Activated naive CD8-positive, alpha-beta T cell treated with anti-CD3 and anti-CD28 coated beads, Interleukin-2, amount 50 U/mL, for 24 hours (primary cell): Measurements from ENCODE around the gene PCBP3.

Experiments
- ATAC-seq: fragments of 150-1000 bp; cut with Tn5 transposase; one replicate; pipeline ENCODE4 v1.10.0; 2021
- DNase-seq: peaks from one replicate; pipeline ENCODE4 v3.0.0; 2021
- H3K27ac Mint-ChIP-seq: one replicate; pipeline ENCODE4 v1.8.0; 2021; ENCODE audit warnings: mild to moderate bottlenecking, mixed read lengths
- H3K27me3 Mint-ChIP-seq: one replicate; pipeline ENCODE4 v1.8.0; 2021; ENCODE audit warnings: mixed read lengths
- H3K36me3 Mint-ChIP-seq: one replicate; pipeline ENCODE4 v1.8.0; 2021; ENCODE audit warnings: low read depth, mixed read lengths
- H3K4me1 Mint-ChIP-seq: one replicate; pipeline ENCODE4 v1.8.0; 2021; ENCODE audit warnings: mixed read lengths
- H3K4me3 Mint-ChIP-seq: one replicate; pipeline ENCODE4 v1.8.0; 2021; ENCODE audit warnings: mild to moderate bottlenecking, moderate library complexity, mixed read lengths
- H3K9me3 Mint-ChIP-seq: one replicate; pipeline ENCODE4 v1.8.0; 2021; ENCODE audit warnings: mixed read lengths

PCBP3 gene

DNA sequence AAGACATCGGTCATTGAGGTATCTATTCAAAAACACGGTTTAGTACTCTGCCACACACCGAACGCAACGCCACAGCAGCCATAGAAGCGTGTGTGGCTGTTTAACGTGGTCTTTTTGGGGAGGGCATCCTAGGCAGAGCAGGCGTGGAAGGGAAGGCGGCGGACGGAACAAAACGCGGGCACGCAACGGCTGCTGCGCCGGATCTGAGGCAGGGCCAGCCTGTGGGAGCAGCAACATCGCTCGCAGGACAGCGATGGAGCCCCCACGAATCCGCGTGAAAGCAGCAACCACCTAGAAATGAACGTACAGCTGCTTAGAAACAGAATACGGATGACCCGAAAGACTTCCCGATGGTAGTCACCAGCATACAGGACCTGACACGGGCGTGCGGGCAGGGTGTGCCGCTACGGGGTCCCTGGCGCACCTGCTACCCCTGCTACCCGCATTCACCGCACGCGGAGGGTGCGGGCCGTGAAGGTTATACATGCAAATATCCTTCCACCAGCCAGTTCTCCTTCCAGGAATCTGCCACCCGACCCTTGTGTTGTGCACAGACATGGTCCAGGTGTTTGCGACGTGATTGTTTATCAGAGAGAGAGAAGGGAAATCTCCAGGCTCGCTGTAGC is 223.6 kb downstream of the PCBP3 start:
- ATAC-seq: no peak
- no peaks in the 10 kb centered on the region for H3K36me3 Mint-ChIP-seq
- H3K27me3 Mint-ChIP-seq: no peaks in the 10 kb centered on the region
- H3K27ac Mint-ChIP-seq: no peak overlapping the region
- no peak for DNase-seq
- no peaks in the 10 kb centered on the region for H3K9me3 Mint-ChIP-seq
- H3K4me1 Mint-ChIP-seq: no peaks in the 10 kb centered on the region
- no peak overlapping the region for H3K4me3 Mint-ChIP-seq

DNA sequence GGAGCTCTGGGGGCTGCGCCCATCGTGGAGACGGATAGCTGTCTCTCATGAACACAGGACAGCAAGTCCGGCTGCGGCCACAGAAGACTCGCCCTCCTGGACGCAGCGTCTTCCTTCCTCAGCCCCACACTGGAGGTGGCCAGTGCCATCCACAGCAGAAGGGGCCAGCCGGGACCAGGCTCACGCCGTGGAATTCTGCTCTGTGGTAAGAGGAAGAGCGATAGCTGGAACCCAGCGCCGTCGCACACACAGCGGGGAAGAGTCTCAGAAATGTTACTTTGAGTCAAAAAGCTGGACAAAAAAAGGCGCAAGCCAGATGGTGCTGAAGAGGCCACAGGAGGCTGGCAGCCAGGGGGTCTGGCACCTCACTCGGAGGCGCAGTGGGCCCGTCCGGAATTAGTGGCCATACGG is 224.2 kb downstream of the PCBP3 start:
- no peaks in the 10 kb centered on the region for H3K27me3 Mint-ChIP-seq
- no peaks in the 10 kb centered on the region for H3K9me3 Mint-ChIP-seq
- ATAC-seq (no peak), DNase-seq (no peak)
- no peak overlapping the region for H3K27ac Mint-ChIP-seq
- no peak overlapping the region for H3K4me3 Mint-ChIP-seq
- no peaks in the 10 kb centered on the region for H3K4me1 Mint-ChIP-seq
- no peaks in the 10 kb centered on the region for H3K36me3 Mint-ChIP-seq

DNA sequence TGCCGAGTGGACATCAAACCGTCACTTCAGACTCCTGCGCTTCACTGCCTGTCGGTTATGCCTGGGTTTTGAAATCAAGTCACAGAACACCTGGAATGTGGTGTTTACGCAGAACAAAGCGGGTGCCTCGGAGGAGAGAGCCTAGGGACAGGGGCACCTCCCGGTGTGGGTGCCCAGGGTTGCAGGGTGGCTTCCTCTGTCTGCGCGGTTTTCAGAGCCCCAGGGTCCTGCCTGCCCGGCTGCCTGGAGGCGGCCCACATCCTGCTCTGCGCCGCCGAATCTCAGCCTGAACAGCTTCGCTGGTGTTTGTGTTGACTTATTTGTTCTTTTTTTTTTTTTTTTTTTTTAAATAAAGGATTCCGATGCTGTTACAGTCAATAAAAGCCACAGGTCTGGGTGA is 224.6 kb downstream of the PCBP3 start:
- H3K9me3 Mint-ChIP-seq: no peaks in the 10 kb centered on the region
- DNase-seq (no peak), ATAC-seq (no peak)
- no peak overlapping the region for H3K27ac Mint-ChIP-seq
- H3K4me1 Mint-ChIP-seq: no peaks in the 10 kb centered on the region
- H3K36me3 Mint-ChIP-seq: no peaks in the 10 kb centered on the region
- H3K27me3 Mint-ChIP-seq: no peaks in the 10 kb centered on the region
- H3K4me3 Mint-ChIP-seq: no peak overlapping the region

DNA sequence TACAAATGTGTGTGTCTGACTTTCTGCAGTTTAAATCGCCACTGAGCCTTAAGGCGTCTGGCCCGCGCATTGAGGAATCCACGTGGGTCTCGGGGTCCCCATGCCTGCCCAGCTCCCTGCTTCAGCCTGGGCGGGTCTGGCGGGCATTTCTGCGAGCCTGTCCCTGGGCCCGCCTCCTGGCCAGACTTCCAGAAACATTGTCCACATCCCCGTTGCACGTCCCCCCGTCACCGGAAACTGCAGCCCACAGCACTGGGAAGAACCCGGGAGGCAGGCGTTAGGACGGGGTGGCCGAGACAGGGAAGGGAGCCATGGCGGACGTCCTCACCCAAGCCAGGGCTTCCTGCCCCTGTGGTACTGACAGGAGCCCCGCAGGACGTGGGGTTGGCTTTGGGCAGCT is 225.0 kb downstream of the PCBP3 start:
- H3K27me3 Mint-ChIP-seq: no peaks in the 10 kb centered on the region
- H3K9me3 Mint-ChIP-seq: no peaks in the 10 kb centered on the region
- no peak overlapping the region for H3K4me3 Mint-ChIP-seq
- DNase-seq (no peak), ATAC-seq (no peak)
- no peaks in the 10 kb centered on the region for H3K36me3 Mint-ChIP-seq
- H3K4me1 Mint-ChIP-seq: no peaks in the 10 kb centered on the region
- H3K27ac Mint-ChIP-seq: no peak overlapping the region

DNA sequence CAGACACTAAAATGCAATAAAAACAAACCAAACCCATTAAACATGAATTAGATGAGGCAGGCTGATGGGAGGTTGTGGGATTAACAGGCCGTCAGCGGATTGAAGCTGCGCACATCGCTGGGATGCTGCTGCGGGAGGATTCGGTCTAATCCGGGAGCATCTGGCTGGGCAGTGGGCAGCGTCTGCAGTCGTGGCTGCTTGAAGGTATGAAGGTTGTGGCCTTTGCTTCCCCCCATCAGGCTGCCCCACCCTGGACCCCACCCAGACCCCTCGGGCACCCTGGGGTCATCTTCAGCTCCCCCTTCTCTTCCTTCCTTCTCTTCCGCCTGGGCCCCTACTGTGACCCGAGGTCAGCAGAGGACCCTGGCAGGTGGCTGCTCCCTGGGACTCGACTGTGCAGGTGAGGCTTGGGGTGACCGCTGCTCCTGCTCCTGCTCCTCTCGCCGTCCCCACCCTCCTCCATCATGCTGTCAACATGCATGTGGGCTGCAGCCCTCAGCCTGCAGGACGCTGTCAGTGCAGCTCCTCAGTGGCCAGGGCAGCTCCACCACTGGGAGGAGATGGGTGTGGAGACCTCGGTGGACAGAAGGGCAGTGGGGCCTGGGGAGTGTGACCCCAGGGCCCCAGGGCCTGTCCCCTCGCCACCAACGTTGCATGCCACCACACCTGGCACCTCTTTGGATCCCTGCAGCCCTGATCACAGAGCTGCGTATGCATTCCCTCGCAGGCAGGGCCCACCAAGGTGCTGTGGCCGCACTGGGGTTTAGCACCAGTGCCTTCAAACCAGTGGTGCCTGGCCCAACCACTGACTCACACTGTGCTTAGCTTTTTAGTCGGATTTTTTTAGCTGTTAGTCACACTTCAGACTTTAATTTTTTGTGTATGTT is 225.8 kb downstream of the PCBP3 start:
- DNase-seq (no peak), ATAC-seq (no peak)
- Mint-ChIP-seq H3K4me3 (no peak overlapping the region), H3K4me1 (no peaks in the 10 kb centered on the region), H3K27me3 (no peaks in the 10 kb centered on the region), H3K36me3 (no peaks in the 10 kb centered on the region), H3K9me3 (no peaks in the 10 kb centered on the region), H3K27ac (no peak overlapping the region)

DNA sequence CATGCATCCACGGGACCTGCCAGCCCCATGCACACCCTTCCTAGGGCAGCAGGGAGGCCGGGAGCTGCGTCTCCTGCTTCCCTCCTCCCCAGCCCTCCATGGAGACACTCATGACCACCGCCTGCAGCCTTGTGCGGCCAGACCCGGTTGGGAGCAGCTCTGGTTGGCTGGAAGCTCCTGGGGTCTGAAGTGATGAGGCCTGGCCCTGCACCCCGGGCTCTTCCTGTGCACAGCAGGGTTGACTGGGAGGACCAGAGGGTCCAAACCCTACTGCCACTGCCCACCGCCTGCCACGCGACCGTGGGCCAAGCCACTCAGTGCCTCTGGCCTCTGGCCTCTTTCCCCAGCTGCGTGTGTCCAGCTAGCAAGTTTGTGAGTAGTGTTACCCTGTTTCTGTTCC is 226.9 kb downstream of the PCBP3 start:
- DNase-seq: no peak
- no peaks in the 10 kb centered on the region for H3K27me3 Mint-ChIP-seq

DNA sequence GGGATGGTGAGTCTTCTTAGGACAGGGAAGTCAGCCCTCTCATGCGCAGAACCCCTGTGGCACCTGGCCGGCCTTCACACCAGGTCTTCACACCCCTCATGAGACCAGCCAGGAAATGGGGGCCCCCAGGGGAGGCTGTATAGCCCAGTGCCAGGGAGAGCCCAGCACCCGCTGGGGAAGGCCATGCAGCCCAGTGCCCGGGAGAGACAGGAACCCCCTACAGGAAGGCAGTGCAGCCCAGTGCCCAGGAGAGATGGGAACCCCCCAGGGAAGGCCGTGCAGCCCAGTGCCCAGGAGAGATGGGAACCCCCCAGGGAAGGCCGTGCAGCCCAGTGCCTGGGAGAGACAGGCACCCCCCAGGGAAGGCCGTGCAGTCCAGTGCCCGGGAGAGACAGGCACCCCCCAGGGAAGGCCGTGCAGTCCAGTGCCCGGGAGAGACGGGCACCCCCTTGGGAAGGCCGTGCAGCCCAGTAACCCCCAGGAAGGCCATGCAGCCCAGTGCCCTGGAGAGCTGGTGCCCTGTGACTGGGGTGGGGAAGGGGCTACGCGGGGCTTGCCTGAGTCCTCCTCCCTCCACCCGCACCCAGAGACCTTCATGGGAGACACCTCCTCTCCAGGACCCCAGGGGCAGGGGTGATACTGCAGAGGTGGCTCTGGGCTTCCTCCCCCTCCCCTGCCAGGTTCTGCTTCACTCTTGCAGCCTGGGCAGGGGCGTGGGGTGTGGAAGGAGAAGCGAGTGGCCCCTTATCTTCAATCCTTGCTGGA is 227.5 kb downstream of the PCBP3 start:
- no peak overlapping the region for H3K27ac Mint-ChIP-seq
- H3K9me3 Mint-ChIP-seq: no peaks in the 10 kb centered on the region
- no peaks in the 10 kb centered on the region for H3K27me3 Mint-ChIP-seq
- no peak for ATAC-seq
- no peak for DNase-seq
- no peak overlapping the region for H3K4me3 Mint-ChIP-seq
- H3K4me1 Mint-ChIP-seq: no peaks in the 10 kb centered on the region
- H3K36me3 Mint-ChIP-seq: no peaks in the 10 kb centered on the region

More for the DNA sequence above, 226.9 kb downstream of the PCBP3 start:
- Mint-ChIP-seq H3K4me3 (no peak overlapping the region), H3K4me1 (no peaks in the 10 kb centered on the region), H3K36me3 (no peaks in the 10 kb centered on the region), H3K27ac (no peak overlapping the region), H3K9me3 (no peaks in the 10 kb centered on the region)
- ATAC-seq: no peak

DNA sequence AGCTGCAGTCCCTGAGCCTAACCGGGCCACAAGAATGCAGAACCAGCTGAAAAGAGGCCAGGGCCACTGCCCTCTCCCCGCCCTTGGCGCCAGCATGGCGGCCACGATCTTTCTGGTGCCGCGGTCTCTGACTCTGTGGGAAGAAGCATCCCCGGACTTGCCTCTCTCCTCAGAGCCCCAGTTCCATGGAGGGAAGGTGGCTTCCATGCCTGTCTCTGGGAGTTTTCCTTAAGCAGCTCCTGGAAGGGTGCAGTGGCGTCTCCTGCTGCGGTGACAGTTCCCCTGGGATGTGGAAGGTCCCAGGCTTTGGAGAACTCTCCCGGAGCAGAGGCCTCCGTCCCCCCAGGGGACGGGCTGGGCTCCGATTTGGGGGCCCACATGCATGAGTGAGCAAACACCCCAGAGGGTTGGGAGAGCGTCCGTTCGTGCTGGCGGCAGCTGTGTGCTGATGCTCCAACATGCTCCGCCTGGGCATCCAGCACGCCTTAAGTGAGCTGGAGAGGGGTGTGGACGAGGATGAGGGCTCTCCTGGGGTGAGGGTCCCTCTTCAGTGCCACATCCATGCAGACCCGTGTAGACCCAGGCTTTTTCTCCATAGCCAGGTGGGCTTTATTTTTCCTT is 228.2 kb downstream of the PCBP3 start:
- H3K27me3 Mint-ChIP-seq: no peaks in the 10 kb centered on the region
- ATAC-seq: no peak
- H3K4me3 Mint-ChIP-seq: no peak overlapping the region
- no peaks in the 10 kb centered on the region for H3K36me3 Mint-ChIP-seq
- H3K4me1 Mint-ChIP-seq: no peaks in the 10 kb centered on the region
- H3K27ac Mint-ChIP-seq: no peak overlapping the region
- no peaks in the 10 kb centered on the region for H3K9me3 Mint-ChIP-seq
- DNase-seq: no peak

DNA sequence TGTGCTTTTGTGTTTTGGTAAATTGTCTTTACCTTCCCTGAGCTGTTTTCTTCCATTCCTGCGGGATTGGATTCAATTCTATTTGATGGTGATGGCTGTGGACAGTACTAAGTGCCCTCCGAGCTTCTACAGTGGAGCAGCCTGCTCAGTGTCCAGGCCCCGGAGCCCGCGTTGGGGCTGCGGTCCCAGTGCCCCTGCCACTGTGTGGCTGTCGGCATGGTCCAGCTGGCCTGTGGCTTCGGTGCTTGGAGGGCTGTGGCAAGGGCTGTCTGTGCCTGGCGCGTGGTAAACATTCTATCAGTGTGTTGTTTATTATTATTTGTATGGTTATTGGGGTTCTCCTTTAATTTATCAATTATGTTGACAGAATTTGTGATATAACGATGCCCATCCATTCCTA is 228.9 kb downstream of the PCBP3 start:
- no peaks in the 10 kb centered on the region for H3K4me1 Mint-ChIP-seq
- DNase-seq: no peak
- ATAC-seq: no peak
- H3K27ac Mint-ChIP-seq: no peak overlapping the region
- H3K9me3 Mint-ChIP-seq: no peaks in the 10 kb centered on the region
- H3K36me3 Mint-ChIP-seq: no peaks in the 10 kb centered on the region
- no peak overlapping the region for H3K4me3 Mint-ChIP-seq
- H3K27me3 Mint-ChIP-seq: no peaks in the 10 kb centered on the region

DNA sequence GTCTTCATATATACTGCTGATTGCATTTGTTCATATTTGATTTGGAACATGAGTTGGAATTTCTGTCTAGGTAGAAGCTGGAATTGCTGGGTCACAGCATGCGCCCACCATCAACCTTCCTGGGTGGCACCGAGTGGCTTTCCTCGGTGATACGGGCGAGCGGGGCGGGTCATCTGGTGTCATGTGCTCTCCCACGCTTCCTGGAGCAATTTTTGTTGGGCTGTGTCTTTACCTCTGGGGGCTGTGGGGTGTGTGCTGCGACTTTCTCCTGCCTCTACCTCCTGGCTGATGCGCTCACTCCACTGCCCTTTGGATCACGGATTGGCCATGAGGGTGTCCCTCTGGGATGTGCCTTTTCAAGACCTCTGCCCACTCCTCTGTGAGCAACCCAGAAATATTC is 229.4 kb downstream of the PCBP3 start:
- no peak for DNase-seq
- no peaks in the 10 kb centered on the region for H3K4me1 Mint-ChIP-seq
- H3K36me3 Mint-ChIP-seq: no peaks in the 10 kb centered on the region
- no peak overlapping the region for H3K4me3 Mint-ChIP-seq
- H3K27me3 Mint-ChIP-seq: no peaks in the 10 kb centered on the region
- no peak overlapping the region for H3K27ac Mint-ChIP-seq
- H3K9me3 Mint-ChIP-seq: no peaks in the 10 kb centered on the region
- ATAC-seq: no peak

DNA sequence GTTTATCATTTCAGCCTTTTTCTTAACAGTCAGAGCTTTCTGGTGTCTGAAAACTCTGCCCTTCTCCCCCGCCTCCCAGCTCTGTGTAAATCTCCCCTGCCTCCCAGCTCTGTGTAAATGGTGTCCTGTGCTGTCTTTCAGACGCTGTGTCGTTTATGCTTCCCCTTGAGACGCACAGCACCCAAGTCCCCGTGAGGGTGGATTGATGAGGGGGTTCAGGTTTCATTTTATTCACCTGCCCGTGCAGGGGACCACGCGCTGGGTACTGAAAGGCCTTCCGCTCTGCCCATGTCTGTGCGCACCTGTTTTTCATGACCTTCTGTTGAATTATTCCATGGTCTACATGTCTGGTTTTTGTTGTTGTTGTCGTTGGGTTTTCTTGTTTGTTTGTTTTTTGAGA is 229.9 kb downstream of the PCBP3 start:
- no peak overlapping the region for H3K27ac Mint-ChIP-seq
- ATAC-seq: no peak
- H3K4me3 Mint-ChIP-seq: no peak overlapping the region
- H3K9me3 Mint-ChIP-seq: no peaks in the 10 kb centered on the region
- DNase-seq: no peak
- H3K4me1 Mint-ChIP-seq: no peaks in the 10 kb centered on the region
- no peaks in the 10 kb centered on the region for H3K36me3 Mint-ChIP-seq
- H3K27me3 Mint-ChIP-seq: no peaks in the 10 kb centered on the region

DNA sequence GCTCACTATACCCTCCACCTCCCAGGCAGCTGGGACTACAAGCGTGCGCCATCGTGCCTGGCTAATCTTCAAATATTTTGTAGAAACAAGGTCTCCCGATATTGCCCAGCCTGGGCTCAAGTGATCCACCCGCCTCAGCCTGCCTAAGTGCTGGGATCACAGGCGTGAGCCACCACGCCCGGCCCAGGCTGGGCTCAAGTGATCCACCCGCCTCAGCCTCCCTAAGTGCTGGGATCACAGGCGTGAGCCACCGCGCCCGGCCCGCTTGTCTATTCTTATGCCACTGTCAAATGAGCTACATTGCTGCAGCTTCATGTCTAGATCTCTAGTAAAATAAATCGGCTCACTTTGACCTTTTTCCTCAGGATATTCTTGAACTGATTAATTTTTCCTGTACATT is 230.3 kb downstream of the PCBP3 start:
- no peaks in the 10 kb centered on the region for H3K27me3 Mint-ChIP-seq
- H3K4me3 Mint-ChIP-seq: no peak overlapping the region
- ATAC-seq (no peak), DNase-seq (no peak)
- H3K27ac Mint-ChIP-seq: no peak overlapping the region
- no peaks in the 10 kb centered on the region for H3K9me3 Mint-ChIP-seq
- no peaks in the 10 kb centered on the region for H3K4me1 Mint-ChIP-seq
- H3K36me3 Mint-ChIP-seq: no peaks in the 10 kb centered on the region

DNA sequence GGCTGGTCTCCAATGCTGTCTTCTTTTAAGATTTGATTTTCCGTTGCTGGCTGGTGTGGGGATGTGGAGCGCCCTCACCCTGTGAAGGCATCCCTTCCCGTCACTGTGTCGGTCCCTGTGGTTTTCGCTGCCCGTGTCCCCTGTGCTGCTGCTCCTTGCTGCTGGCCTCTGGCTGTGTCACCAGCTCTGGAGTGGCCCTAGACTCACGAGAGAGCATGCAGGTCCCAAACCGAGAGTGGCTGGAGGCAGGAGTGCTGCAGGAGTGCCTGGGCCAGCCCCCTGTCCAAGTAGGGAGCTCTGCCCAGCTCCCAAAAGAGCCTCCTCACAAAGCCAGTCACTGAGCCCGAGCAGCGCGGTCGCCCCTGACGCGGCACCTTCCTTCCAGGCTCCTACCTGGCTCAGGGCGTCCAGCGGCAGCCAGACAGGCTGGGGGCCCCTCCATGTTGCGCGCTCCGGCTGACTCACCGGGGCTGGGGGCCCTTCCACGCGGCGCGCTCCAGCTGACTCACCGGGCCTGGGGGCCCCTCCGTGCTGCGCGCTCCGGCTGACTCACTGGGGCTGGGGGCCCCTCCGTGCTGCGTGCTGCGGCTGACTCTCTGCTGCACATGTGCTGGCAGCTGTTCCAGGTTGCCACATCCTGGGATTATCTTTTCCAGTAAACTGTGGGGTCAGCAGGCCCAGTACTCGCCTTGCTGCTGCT is 231.3 kb downstream of the PCBP3 start:
- Mint-ChIP-seq H3K27ac (no peak overlapping the region), H3K4me1 (peaks cover 2% of the 10 kb centered on the region), H3K9me3 (no peaks in the 10 kb centered on the region), H3K36me3 (no peaks in the 10 kb centered on the region), H3K4me3 (no peak overlapping the region), H3K27me3 (peaks cover 4% of the 10 kb centered on the region)
- DNase-seq (no peak), ATAC-seq (no peak)

DNA sequence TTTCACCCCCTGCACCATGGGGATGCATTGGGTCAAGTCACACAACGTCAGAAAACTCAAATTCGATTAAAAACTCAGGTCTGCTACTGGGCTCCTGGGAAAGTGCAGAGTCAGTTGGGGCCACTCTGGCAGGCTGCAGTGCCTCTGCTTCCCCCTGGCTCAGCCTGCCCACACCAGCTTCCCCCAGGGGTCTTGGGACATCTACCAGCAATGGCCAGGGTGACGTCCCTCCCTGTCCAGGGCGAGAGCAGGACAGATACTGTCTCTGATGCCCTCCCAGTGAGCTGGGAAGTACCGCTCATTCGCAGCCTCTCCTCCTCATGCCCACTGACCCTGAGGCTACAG is 231.9 kb downstream of the PCBP3 start:
- DNase-seq: no peak
- no peak for ATAC-seq
- H3K27me3 Mint-ChIP-seq: peaks cover 6% of the 10 kb centered on the region
- no peaks in the 10 kb centered on the region for H3K36me3 Mint-ChIP-seq
- no peak overlapping the region for H3K4me3 Mint-ChIP-seq
- peaks cover 7% of the 10 kb centered on the region for H3K4me1 Mint-ChIP-seq
- no peak overlapping the region for H3K27ac Mint-ChIP-seq
- H3K9me3 Mint-ChIP-seq: no peaks in the 10 kb centered on the region
